Osteoblast (primary cell): Measurements from ENCODE around the gene MBP. TPM values are rescaled to one million over a fixed set of nuclear protein-coding genes. Genes with fewer than 3 reads are reported as not detected.

ENCODE experiments used
- DNase-seq: peaks from one replicate; pipeline ENCODE4 v3.0.0; 2011; ENCODE audit warnings: low spot score, mixed read lengths; ENCODE audit not compliant: insufficient read length; ENCODE audit errors: missing footprints
- H2AFZ ChIP-seq: 2 replicates; pipeline ENCODE4 v1.6.0; 2011; ENCODE audit warnings: mild to moderate bottlenecking, low read length
- H3K27ac ChIP-seq: 2 replicates; pipeline ENCODE4 v1.5.1; 2011; ENCODE audit warnings: mild to moderate bottlenecking, low read depth, low read length, moderate library complexity
- H3K27me3 ChIP-seq: 2 replicates; pipeline ENCODE4 v1.6.0; 2012; ENCODE audit warnings: mild to moderate bottlenecking, control low read depth, inconsistent platforms, low read length, moderate library complexity; ENCODE audit not compliant: insufficient read depth
- H3K36me3 ChIP-seq: 2 replicates; pipeline ENCODE4 v1.5.1; 2011; ENCODE audit warnings: mild to moderate bottlenecking, low read length, control low read depth, moderate library complexity; ENCODE audit not compliant: insufficient read depth
- H3K4me1 ChIP-seq: 2 replicates; pipeline ENCODE4 v1.5.1; 2011; ENCODE audit warnings: mild to moderate bottlenecking, low read length, control low read depth, moderate library complexity; ENCODE audit not compliant: insufficient read depth
- H3K4me2 ChIP-seq: 2 replicates; pipeline ENCODE4 v1.6.0; 2011; ENCODE audit warnings: mild to moderate bottlenecking, low read length; ENCODE audit not compliant: insufficient read depth
- H3K4me3 ChIP-seq: fragments of 200-600 bp; sonication (generic); 3 replicates; pipeline ENCODE4 v1.5.1; 2012; ENCODE audit warnings: mild to moderate bottlenecking, low read length, inconsistent platforms; ENCODE audit not compliant: insufficient read depth
- H3K79me2 ChIP-seq: 2 replicates; pipeline ENCODE4 v1.6.0; 2012; ENCODE audit warnings: mild to moderate bottlenecking, low read length, control low read depth, inconsistent platforms; ENCODE audit not compliant: insufficient read depth
- H3K9me3 ChIP-seq: 2 replicates; pipeline ENCODE4 v1.5.1; 2011; ENCODE audit warnings: low read depth, low read length, control low read depth
- H4K20me1 ChIP-seq: 2 replicates; pipeline ENCODE4 v1.6.0; 2012; ENCODE audit warnings: mild to moderate bottlenecking, low read length, control low read depth; ENCODE audit not compliant: insufficient read depth
- total RNA-seq: library from RNA; depleted of rRNA; stranded (reverse); fragments of >200 nt; gene quantifications from 2 replicates; pipeline ENCODE4 v1.2.3, GENCODE V29; 2012
- TF ChIP-seq, protein P1 (sequence below): IDR thresholded peaks from 2 replicates; pipeline ENCODE4 v1.5.1; 2011; ENCODE audit warnings: mild to moderate bottlenecking, low read depth, low read length, moderate library complexity; ENCODE audit errors: extremely low read depth

The MBP gene
- total RNA-seq, 1 donor: 2.2 TPM

DNA sequence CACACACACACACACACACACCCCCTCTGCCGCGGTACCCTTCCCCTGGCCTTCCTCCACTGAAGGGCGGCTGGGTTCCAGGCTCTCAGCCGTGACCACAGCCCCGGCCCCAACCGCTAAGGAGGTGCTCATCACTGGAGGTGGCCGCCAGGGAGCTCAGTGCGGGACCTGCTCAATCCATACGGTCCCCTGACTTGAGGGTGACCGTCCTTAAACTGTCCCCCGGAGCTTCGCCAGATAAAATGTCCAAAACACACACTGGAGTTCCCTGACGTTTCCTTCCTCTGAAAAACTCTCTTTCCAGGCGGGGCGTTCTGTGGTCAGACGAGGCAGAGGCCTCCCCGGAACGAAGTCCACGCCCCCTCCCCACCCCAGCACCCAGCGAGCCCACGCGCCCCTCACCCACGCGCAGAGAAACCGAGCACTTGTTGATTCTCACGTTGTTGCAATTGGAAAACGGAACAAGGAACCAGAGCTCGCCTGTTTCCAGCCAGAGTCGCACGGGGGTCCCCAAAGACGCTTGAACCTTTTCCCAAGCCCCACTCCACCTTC, 1.4 kb downstream of the MBP start:
- H3K4me2 ChIP-seq: peak overlapping the region; percentile 65
- H3K79me2 ChIP-seq: no peaks in the 10 kb centered on the region
- H3K27ac ChIP-seq: no peak overlapping the region
- TF ChIP-seq, protein P1, sequence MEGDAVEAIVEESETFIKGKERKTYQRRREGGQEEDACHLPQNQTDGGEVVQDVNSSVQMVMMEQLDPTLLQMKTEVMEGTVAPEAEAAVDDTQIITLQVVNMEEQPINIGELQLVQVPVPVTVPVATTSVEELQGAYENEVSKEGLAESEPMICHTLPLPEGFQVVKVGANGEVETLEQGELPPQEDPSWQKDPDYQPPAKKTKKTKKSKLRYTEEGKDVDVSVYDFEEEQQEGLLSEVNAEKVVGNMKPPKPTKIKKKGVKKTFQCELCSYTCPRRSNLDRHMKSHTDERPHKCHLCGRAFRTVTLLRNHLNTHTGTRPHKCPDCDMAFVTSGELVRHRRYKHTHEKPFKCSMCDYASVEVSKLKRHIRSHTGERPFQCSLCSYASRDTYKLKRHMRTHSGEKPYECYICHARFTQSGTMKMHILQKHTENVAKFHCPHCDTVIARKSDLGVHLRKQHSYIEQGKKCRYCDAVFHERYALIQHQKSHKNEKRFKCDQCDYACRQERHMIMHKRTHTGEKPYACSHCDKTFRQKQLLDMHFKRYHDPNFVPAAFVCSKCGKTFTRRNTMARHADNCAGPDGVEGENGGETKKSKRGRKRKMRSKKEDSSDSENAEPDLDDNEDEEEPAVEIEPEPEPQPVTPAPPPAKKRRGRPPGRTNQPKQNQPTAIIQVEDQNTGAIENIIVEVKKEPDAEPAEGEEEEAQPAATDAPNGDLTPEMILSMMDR: no peak
- H3K9me3 ChIP-seq: no peaks in the 10 kb centered on the region
- no peaks in the 10 kb centered on the region for H3K36me3 ChIP-seq
- peaks cover 18% of the 10 kb centered on the region for H3K4me1 ChIP-seq
- peak; percentile 69 for DNase-seq
- no peak overlapping the region for H2AFZ ChIP-seq
- H3K4me3 ChIP-seq: peak overlapping the region; percentile 61
- H4K20me1 ChIP-seq: no peaks in the 10 kb centered on the region
- H3K27me3 ChIP-seq: peaks cover 64% of the 10 kb centered on the region

DNA sequence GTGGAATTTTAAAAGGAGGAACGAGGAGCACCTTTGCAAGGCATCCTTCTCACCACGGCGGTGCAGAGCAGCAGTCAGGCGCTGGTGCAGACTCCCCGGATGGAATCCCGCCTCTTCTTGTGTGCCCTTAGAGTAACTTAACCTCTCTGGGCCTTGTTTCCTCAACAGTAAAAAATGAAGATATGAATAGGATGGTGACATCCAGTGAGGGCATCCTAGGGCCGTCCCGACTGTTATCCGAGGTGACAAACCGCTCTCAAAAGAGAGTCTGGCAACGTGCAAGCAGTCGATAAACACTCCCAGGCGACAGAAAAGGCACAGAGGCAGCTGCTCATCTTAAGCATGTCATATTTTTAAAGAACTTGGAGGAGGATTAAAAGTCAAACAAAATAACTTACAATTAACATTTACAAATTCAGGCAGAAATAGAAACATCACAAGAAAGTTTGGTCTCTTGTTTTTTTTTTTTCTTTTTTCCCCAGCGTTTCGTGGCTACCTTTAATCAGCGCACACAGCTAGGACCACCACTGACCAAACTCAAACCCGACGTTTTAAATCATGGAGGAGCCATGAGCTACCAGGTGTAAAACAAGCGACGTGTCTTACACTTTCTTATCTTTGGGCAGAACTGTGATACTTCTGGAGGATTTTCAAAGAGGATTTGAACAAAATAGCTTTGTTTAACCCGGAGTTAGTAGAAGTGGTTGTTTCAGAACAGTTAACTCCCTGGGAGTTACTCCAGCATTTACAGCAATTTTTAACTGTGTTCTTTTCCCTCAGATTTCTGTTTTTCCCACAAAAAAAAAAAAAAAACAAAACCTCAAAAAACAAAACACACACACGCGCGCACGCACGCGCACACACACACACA, 2.1 kb downstream of the MBP start:
- Histone ChIP-seq H3K4me3 (peak overlapping the region; percentile 61), H3K27ac (no peak overlapping the region), H3K4me2 (no peak overlapping the region), H4K20me1 (no peaks in the 10 kb centered on the region), H3K79me2 (no peaks in the 10 kb centered on the region), H3K27me3 (peaks cover 59% of the 10 kb centered on the region), H3K36me3 (no peaks in the 10 kb centered on the region), H3K4me1 (peaks cover 18% of the 10 kb centered on the region), H3K9me3 (no peaks in the 10 kb centered on the region), H2AFZ (no peak overlapping the region)
- peak; percentile 66 for DNase-seq
- TF ChIP-seq, protein P1: no peak

DNA sequence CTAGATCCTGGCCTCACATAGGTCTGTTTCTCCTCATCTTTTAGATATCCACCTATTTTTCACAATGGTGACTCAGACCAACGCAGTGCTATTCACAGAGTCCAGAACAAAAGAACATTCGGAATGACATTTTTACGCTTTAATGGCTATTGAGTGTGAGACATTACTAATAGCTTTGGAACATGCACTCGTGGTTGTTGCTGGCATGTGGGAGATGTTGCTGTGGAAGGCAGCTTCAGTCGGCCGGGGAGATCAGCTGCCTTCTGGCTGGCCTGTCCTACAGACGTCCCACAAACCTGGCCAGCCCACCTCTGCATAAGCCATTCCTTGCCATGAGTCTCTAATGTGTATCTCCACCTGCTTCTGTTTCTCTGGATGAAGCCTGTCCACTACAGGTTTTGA, 3.4 kb downstream of the MBP start:
- Histone ChIP-seq H3K27ac (peak overlapping the region; percentile 18), H3K79me2 (no peaks in the 10 kb centered on the region)

More for the DNA sequence above, 3.4 kb downstream of the MBP start:
- Histone ChIP-seq H4K20me1 (no peaks in the 10 kb centered on the region), H3K4me1 (peaks cover 18% of the 10 kb centered on the region), H3K4me3 (no peak overlapping the region), H3K4me2 (no peak overlapping the region), H2AFZ (no peak overlapping the region), H3K27me3 (peaks cover 54% of the 10 kb centered on the region), H3K9me3 (no peaks in the 10 kb centered on the region), H3K36me3 (no peaks in the 10 kb centered on the region)
- DNase-seq: no peak
- TF ChIP-seq, protein P1: no peak
